Neural progenitor cell (in vitro differentiated cells): ENCODE measurements around the gene MKX. TPM values are rescaled to one million over a fixed set of nuclear protein-coding genes. Genes with fewer than 3 reads are reported as not detected.

Source experiments
- DNase-seq: peaks from one replicate; pipeline ENCODE4 v3.0.0-alpha.2; 2016; ENCODE audit warnings: low spot score
- H2AFZ ChIP-seq: fragments of 200-600 bp; sonication (generic); replicated peaks from 2 replicates; pipeline ENCODE4 v1.6.1; 2016; ENCODE audit warnings: antibody characterized with exemption
- H3F3A ChIP-seq: fragments of 200-600 bp; sonication (generic); 2 replicates; pipeline ENCODE4 v1.6.1; 2016; ENCODE audit warnings: antibody characterized with exemption, low read depth
- H3K27ac ChIP-seq: fragments of 200-600 bp; sonication (generic); 2 replicates; pipeline ENCODE4 v1.5.1; 2016; ENCODE audit warnings: mild to moderate bottlenecking
- H3K27me3 ChIP-seq: fragments of 200-600 bp; sonication (generic); 2 replicates; pipeline ENCODE4 v1.6.1; 2016; ENCODE audit warnings: mild to moderate bottlenecking, moderate library complexity
- H3K36me3 ChIP-seq: fragments of 200-600 bp; sonication (generic); 2 replicates; pipeline ENCODE4 v1.5.1; 2016
- H3K4me1 ChIP-seq: fragments of 200-600 bp; sonication (generic); 2 replicates; pipeline ENCODE4 v1.6.1; 2016; ENCODE audit warnings: mixed run types
- H3K4me2 ChIP-seq: fragments of 200-600 bp; sonication (generic); 2 replicates; pipeline ENCODE4 v1.6.1; 2016
- H3K4me3 ChIP-seq: fragments of 200-600 bp; sonication (generic); 2 replicates; pipeline ENCODE4 v1.5.1; 2016
- H3K79me2 ChIP-seq: fragments of 200-600 bp; sonication (generic); 2 replicates; pipeline ENCODE4 v1.6.1; 2016; ENCODE audit warnings: low read depth
- H3K9ac ChIP-seq: fragments of 200-600 bp; sonication (generic); 2 replicates; pipeline ENCODE4 v1.6.1; 2016
- H3K9me3 ChIP-seq: fragments of 200-600 bp; sonication (generic); 2 replicates; pipeline ENCODE4 v1.5.1; 2016; ENCODE audit warnings: low read depth
- H4K20me1 ChIP-seq: fragments of 200-600 bp; sonication (generic); 2 replicates; pipeline ENCODE4 v1.6.1; 2016; ENCODE audit warnings: low read depth
- H3K27ac Mint-ChIP-seq: 3 replicates; pipeline ENCODE4 v1.8.0; 2021; ENCODE audit warnings: mixed read lengths
- H3K27me3 Mint-ChIP-seq: 2 replicates; pipeline ENCODE4 v1.8.0; 2022; ENCODE audit warnings: low read depth, mild to moderate bottlenecking, inconsistent platforms, moderate library complexity, mixed read lengths; ENCODE audit not compliant: insufficient read depth
- H3K36me3 Mint-ChIP-seq: 3 replicates; pipeline ENCODE4 v1.8.0; 2021; ENCODE audit warnings: mixed read lengths
- H3K4me1 Mint-ChIP-seq: 3 replicates; pipeline ENCODE4 v1.8.0; 2021; ENCODE audit warnings: mixed read lengths
- H3K4me3 Mint-ChIP-seq: 3 replicates; pipeline ENCODE4 v1.8.0; 2021; ENCODE audit warnings: mild to moderate bottlenecking, moderate library complexity, mixed read lengths
- H3K9me3 Mint-ChIP-seq: 3 replicates; pipeline ENCODE4 v1.8.0; 2020; ENCODE audit warnings: mixed read lengths
- CTCF ChIP-seq: fragments of 200-600 bp; sonication (generic); IDR thresholded peaks from 2 replicates; pipeline ENCODE4 v1.5.1; 2017; ENCODE audit warnings: antibody characterized with exemption, mild to moderate bottlenecking
- EZH2 ChIP-seq: fragments of 200-600 bp; sonication (generic); IDR thresholded peaks from 2 replicates; pipeline ENCODE4 v1.6.1; 2017; ENCODE audit warnings: antibody characterized with exemption, mild to moderate bottlenecking, moderate library complexity
- EZH2phosphoT487 ChIP-seq: fragments of 200-600 bp; sonication (generic); IDR thresholded peaks from 2 replicates; pipeline ENCODE4 v1.6.1; 2017; ENCODE audit warnings: antibody characterized with exemption
- total RNA-seq: library from RNA; depleted of rRNA; stranded (reverse); fragments of >200 nt; gene quantifications from 2 replicates; pipeline ENCODE4 v1.2.3, GENCODE V29; 2015; ENCODE audit warnings: low replicate concordance

MKX gene
- total RNA-seq, 1 donor from 2014 or later = not detected

- TF ChIP-seq EZH2 (no peak), CTCF (no peak), EZH2phosphoT487 (no peak)
- DNase-seq = no peak
- H2AFZ ChIP-seq = no peak overlapping the region
- no peak overlapping the region for H3K4me3 ChIP-seq
- Mint-ChIP-seq H3K4me1 (peaks cover 24% of the 10 kb centered on the region), H3K4me3 (no peak overlapping the region), H3K27me3 (peaks cover 3% of the 10 kb centered on the region), H3K9me3 (no peaks in the 10 kb centered on the region), H3K36me3 (no peaks in the 10 kb centered on the region), H3K27ac (no peak overlapping the region)
- no peaks in the 10 kb centered on the region for H3K4me1 ChIP-seq
- no peak overlapping the region for H3K4me2 ChIP-seq
- H3K27me3 ChIP-seq = no peaks in the 10 kb centered on the region
- no peak overlapping the region for H3K27ac ChIP-seq
- no peaks in the 10 kb centered on the region for H4K20me1 ChIP-seq
- H3K9me3 ChIP-seq = no peaks in the 10 kb centered on the region
- H3K79me2 ChIP-seq = no peaks in the 10 kb centered on the region
- no peaks in the 10 kb centered on the region for H3F3A ChIP-seq
- H3K9ac ChIP-seq = no peak overlapping the region
- H3K36me3 ChIP-seq = no peaks in the 10 kb centered on the region
These were observed 64.7 kb downstream of the MKX start for GRCh38 chr10:27680691-27681605.

- Mint-ChIP-seq H3K9me3 (no peaks in the 10 kb centered on the region), H3K27me3 (peaks cover 3% of the 10 kb centered on the region), H3K4me3 (no peak overlapping the region), H3K36me3 (no peaks in the 10 kb centered on the region), H3K4me1 (peaks cover 22% of the 10 kb centered on the region), H3K27ac (no peak overlapping the region)
- Histone ChIP-seq H3K27me3 (no peaks in the 10 kb centered on the region), H3K79me2 (no peaks in the 10 kb centered on the region), H3K27ac (no peak overlapping the region), H3K9ac (no peak overlapping the region), H4K20me1 (no peaks in the 10 kb centered on the region), H3K4me1 (no peaks in the 10 kb centered on the region), H3F3A (no peaks in the 10 kb centered on the region), H3K4me2 (no peak overlapping the region), H3K36me3 (no peaks in the 10 kb centered on the region), H3K4me3 (no peak overlapping the region), H2AFZ (no peak overlapping the region), H3K9me3 (no peaks in the 10 kb centered on the region)
- no peak for DNase-seq
- no peak for TF ChIP-seq CTCF
- TF ChIP-seq EZH2 = no peak
- no peak for TF ChIP-seq EZH2phosphoT487
These were observed 65.5 kb downstream of the MKX start for GRCh38 chr10:27680006-27680557.

- Histone ChIP-seq H3K79me2 (no peaks in the 10 kb centered on the region), H3K27ac (no peak overlapping the region), H2AFZ (no peak overlapping the region), H3K4me3 (no peak overlapping the region), H4K20me1 (no peaks in the 10 kb centered on the region), H3K9ac (no peak overlapping the region), H3K4me1 (no peaks in the 10 kb centered on the region), H3K9me3 (no peaks in the 10 kb centered on the region), H3K36me3 (no peaks in the 10 kb centered on the region), H3K27me3 (no peaks in the 10 kb centered on the region), H3K4me2 (no peak overlapping the region), H3F3A (no peaks in the 10 kb centered on the region)
- Mint-ChIP-seq H3K27ac (no peak overlapping the region), H3K4me3 (no peak overlapping the region), H3K4me1 (peaks cover 16% of the 10 kb centered on the region), H3K27me3 (peaks cover 3% of the 10 kb centered on the region), H3K9me3 (no peaks in the 10 kb centered on the region), H3K36me3 (no peaks in the 10 kb centered on the region)
- DNase-seq = no peak
- TF ChIP-seq EZH2 (no peak), CTCF (no peak), EZH2phosphoT487 (no peak)
These were observed 66.2 kb downstream of the MKX start for GRCh38 chr10:27679369-27679912.
